AG08395 (cell line): ENCODE measurements around the gene ELMO1.
A peak's percentile ranks its signal among the peaks of the same experiment; 100 is the strongest.

ENCODE experiments used
- DNase-seq: peaks from one replicate; pipeline ENCODE4 v3.0.0; 2012; ENCODE audit warnings: mixed read lengths, low spot score

The ELMO1 gene

GRCh38 chr7:37119296-37119860 is 329.3 kb downstream of the ELMO1 start:
- DNase-seq: no peak

- no peak for DNase-seq
Measured at GRCh38 chr7:37118004-37118403, 330.7 kb downstream of the ELMO1 start.

- DNase-seq: no peak
Measured at GRCh38 chr7:37117292-37117691, 331.4 kb downstream of the ELMO1 start.

- no peak for DNase-seq
Measured at GRCh38 chr7:37116093-37116701, 332.5 kb downstream of the ELMO1 start.

- peak; percentile 28 for DNase-seq
Measured at GRCh38 chr7:37113661-37114355, 334.9 kb downstream of the ELMO1 start.

GRCh38 chr7:37112876-37113275 is 335.8 kb downstream of the ELMO1 start:
- DNase-seq: no peak

GRCh38 chr7:37112218-37112617 is 336.4 kb downstream of the ELMO1 start:
- DNase-seq: no peak

- DNase-seq: no peak
Measured at GRCh38 chr7:37111459-37111858, 337.2 kb downstream of the ELMO1 start.

- no peak for DNase-seq
Measured at GRCh38 chr7:37110660-37111424, 337.8 kb downstream of the ELMO1 start.

- DNase-seq: no peak
Measured at GRCh38 chr7:37109843-37110242, 338.8 kb downstream of the ELMO1 start.

GRCh38 chr7:37109016-37109683 is 339.5 kb downstream of the ELMO1 start:
- no peak for DNase-seq

GRCh38 chr7:37108615-37109014 is 340.0 kb downstream of the ELMO1 start:
- no peak for DNase-seq

- no peak for DNase-seq
Measured at GRCh38 chr7:37107047-37107750, 341.5 kb downstream of the ELMO1 start.

- no peak for DNase-seq
Measured at GRCh38 chr7:37105762-37106161, 342.9 kb downstream of the ELMO1 start.

GRCh38 chr7:37104822-37105518 is 343.7 kb downstream of the ELMO1 start:
- no peak for DNase-seq

- no peak for DNase-seq
Measured at GRCh38 chr7:37102518-37103137, 346.0 kb downstream of the ELMO1 start.

- DNase-seq: no peak
Measured at GRCh38 chr7:37100735-37101331, 347.8 kb downstream of the ELMO1 start.

GRCh38 chr7:37098762-37099161 is 349.9 kb downstream of the ELMO1 start:
- no peak for DNase-seq

GRCh38 chr7:37097983-37098382 is 350.7 kb downstream of the ELMO1 start:
- DNase-seq: no peak

GRCh38 chr7:37097276-37097675 is 351.4 kb downstream of the ELMO1 start:
- DNase-seq: no peak
